OCI-LY7 (cell line): Measurements from ENCODE around the gene HABP4.

Experiments
- CTCF ChIP-seq: fragments of 200-600 bp; sonication (generic); conservative IDR thresholded peaks from 2 replicates; pipeline ENCODE4 v1.5.1; 2014; ENCODE audit warnings: mild to moderate bottlenecking, antibody characterized with exemption, low read length, moderate library complexity, mixed read lengths
- EZH2phosphoT487 ChIP-seq: fragments of 200-600 bp; sonication (generic); IDR thresholded peaks from 2 replicates; pipeline ENCODE4 v1.6.1; 2018; ENCODE audit warnings: low read depth, borderline replicate concordance, mild to moderate bottlenecking, mixed run types, antibody characterized with exemption, low read length, moderate library complexity, mixed read lengths

- TF ChIP-seq CTCF (no peak), EZH2phosphoT487 (no peak)
Observed at GRCh38 chr9:96486386-96487028, 36.5 kb downstream of the HABP4 start.
